DLD1 (cell line): ENCODE measurements around the gene SLC9A5.

Experiments
- in situ Hi-C: cut with HindIII; loops from 2 replicates; pipeline ENCODE4 v1.10.0; 2017; ENCODE audit warnings: low sequenced_read_pairs

The SLC9A5 gene

DNA sequence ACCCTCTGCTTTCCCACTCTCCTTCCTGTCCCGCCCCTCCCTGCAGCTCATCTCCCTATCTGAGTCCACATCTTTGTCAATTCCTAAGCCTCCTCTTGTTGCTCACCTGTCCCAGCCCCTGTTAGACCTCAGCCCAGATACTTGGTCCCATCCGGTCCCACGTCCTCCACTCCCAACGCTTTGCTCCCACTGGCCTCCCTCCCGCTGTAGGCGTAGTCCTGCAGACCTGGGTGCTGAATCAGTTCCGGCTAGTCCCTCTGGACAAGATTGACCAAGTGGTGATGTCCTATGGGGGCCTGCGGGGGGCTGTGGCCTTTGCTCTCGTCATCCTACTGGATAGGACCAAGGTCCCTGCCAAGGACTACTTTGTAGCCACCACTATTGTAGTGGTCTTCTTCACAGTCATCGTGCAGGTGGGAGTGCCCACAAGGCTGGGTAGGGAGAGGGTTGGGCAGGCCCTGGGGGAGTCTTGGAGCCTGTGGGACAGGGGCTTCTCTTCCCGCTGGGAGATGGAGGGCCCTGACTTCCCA, 8.0 kb downstream of the SLC9A5 start:
- in situ Hi-C loops = no loop called here

DNA sequence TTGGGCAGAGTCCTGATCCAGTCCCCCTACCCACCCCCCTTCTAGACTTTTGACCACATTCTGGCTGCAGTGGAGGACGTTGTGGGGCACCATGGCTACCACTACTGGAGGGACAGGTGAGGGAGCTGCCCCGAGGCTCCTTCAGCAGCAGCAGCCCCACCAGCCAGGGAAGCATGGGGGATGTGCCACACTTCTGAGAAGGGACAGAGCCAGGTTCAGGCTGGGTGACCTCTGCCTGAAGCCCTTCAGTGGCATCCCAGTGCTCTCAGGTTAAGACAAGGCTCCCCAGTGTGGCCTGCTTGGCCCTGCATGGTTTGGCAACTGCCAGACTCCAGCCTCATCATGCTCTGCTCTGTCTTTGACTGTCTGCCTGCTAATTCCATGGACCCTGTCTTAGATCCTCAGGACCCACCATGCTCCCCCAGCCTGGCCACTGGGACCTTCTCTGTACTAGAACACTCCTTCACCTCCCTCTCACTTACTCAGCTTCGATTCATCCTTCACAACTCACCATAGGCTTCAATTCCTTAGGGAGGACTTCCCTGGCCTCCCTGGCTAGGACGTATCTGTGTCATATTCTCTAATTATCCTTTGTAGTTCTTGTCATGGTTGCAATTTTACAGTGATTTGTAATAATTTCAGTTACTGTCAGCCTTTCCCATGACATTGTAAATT, 8.8 kb downstream of the SLC9A5 start:
- in situ Hi-C loops = no loop called here

DNA sequence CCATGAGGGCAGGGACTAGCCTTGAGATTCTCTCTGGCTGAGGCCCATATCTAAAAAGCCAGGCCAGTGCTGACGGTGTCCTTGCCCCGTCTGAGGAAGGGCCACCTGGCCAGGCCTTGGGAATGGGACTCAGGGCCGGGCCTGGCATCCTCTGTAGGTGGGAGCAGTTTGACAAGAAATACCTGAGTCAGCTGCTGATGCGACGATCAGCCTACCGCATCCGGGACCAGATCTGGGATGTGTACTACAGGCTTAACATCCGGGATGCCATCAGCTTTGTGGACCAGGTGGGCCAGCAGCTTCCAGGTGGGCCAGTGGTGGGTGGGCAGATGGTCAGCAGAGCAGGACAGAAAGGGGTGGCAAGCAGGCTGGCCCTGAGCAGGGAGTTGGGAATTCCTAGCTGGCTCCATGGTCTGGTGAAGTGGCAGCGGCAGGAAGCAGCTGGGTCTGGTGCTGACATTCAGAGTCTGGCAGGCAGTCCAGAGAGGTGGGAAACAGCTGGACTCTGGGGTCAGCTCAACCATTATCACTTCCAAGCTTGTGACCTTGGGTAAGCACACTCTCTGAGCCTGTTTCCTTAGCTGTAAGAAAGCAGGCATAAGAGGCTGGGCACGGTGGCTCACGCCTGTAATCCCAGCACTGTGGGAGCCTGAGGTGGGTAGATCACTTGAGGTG, 9.5 kb downstream of the SLC9A5 start:
- in situ Hi-C loops = no loop called here

DNA sequence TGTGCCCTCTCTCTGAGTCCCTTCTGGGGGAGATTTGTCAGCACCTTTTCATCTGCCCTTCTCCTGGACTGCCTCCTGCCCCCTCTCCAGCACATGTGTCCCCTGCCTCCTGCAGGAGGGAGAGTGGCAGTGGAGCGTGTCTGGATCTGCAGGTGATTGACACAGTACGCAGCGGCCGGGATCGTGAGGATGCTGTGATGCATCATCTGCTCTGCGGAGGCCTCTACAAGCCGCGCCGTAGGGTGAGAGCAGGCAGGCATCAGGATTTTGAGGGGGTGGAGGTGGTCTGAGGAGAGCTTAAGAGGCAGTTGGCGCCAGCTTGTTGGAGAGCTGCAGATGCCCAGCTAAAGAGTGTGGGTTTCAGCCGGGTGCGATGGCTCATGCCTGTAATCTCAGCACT, 10.9 kb downstream of the SLC9A5 start:
- in situ Hi-C loops = loop anchor here (10.0 kb wide), 1 partner anchor 185 kb away; no protein-coding TSS in a partner anchor

DNA sequence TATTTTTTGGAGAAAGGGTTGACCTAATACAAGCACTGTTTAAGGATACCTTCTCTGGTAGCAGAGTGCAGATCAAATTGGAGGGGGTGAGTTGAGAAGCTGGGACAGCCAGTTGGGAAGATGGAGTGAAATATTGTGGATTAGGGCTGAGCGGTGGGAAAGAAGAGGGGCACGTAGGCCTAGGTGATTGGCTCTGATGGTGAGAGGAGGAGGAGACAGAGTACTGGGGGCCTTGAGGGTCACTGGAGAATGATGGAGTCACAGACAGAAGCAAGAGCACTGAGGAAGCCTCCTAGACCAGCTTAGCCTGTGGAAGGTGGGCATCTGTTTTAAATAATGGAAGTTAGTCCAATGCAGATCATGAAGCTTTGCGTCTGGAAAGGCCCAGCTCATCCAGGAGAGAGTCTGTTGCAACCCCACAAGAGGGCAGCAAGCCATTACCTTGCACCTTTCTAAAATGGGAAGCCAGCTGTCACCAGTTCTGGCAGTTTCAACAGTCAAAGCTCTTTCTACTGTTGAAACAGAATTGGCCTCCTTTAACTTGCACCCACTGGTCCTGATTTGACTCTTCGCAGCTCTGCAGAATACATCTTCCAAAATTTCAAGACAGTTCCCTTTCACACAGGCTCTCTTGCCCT, 11.8 kb downstream of the SLC9A5 start:
- in situ Hi-C loops = loop anchor here (10.0 kb wide), 1 partner anchor 184 kb away; no protein-coding TSS in a partner anchor

DNA sequence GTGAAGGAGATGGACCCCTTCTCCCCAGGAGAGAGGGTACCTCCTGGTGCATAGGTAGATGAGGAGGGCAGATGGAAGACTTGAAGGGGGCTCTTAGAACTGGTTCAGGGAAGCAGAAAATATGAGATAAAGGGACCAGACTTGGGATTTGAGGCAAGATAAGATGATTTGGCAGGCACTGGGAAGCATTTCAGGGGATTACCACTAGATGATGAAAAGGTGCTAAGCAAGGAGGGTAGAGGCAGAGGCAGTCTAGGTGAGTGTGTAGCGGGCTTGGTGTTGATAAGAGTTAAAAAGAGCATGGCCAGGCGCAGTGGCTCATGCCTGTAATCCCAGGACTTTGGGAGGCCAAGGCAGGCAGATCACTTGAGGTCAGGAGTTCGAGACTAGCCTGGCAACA, 14.4 kb downstream of the SLC9A5 start:
- in situ Hi-C loops = loop anchor here (10.0 kb wide), 1 partner anchor 182 kb away; no protein-coding TSS in a partner anchor

DNA sequence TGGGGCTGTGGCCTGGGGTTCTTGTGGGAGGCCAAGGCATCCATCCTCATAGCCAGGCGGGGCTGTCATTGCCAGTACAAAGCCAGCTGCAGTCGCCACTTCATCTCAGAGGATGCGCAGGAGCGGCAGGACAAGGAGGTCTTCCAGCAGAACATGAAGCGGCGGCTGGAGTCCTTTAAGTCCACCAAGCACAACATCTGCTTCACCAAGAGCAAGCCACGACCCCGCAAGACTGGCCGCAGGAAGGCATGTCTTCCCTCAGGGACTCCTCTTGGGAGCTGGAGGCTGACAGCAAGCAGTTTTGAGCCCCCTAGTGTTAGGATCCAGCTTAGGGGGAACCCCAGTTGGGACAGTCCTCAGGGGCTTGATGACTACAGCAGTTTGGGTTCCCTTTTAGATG, 15.5 kb downstream of the SLC9A5 start:
- in situ Hi-C loops = loop anchor here (10.0 kb wide), 1 partner anchor 181 kb away; no protein-coding TSS in a partner anchor

DNA sequence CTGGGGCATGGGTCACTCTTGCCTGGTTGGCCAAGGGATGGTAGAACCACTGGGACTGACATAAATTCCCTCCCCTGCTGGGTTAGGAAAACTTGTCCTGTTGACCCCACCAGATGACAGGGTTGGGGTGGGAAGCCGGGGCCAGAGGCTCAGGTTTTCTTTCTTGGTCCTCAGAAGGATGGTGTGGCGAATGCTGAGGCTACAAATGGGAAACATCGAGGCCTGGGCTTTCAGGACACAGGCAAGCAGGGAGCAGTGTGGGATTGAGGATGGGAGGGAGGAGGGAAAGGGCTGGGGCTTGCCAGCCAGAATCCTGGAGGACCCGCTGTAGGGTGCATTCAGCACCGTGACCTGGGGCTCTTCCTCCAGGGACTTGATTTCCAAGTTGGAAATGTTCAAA, 16.1 kb downstream of the SLC9A5 start:
- in situ Hi-C loops = loop anchor here (10.0 kb wide), 1 partner anchor 180 kb away; no protein-coding TSS in a partner anchor

DNA sequence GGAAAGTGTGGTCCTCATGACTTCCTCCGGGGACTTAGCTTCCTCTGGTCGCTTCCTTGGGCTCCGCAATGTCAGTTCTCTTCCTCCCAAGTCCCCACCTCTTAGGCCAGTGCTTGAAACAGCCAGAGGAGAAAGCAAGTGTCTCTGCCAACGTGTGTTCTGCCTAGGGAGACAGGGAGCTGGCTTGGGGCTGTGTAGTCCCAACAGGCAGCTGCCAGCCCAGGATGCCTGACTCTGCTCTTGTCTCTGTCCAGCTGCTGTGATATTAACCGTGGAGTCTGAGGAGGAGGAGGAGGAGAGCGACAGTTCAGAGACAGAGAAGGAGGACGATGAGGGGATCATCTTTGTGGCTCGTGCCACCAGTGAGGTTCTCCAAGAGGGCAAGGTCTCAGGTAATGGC, 17.1 kb downstream of the SLC9A5 start:
- in situ Hi-C loops = loop anchor here (10.0 kb wide), 1 partner anchor 179 kb away; no protein-coding TSS in a partner anchor

DNA sequence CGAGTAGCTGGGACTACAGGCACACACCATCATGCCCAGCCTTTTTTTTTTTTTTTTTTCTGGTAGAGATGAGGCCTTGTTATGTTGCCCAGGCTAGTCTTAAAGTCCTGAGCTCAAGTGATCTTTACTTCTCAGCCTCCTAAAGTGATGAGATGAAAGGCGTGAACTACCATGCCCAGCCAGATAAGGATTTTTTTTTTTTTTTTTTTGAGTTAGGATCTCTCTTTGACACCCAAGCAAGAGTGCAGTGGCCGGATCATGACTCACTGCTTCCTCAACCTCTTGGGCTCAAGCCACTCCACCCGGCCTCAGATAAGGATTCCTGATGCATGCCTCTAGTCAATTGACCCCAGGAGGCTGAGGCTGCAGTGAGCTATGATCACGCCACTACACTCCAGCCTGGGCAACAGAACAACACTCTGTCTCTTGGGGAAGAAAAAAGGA, 19.4 kb downstream of the SLC9A5 start:
- in situ Hi-C loops = loop anchor here (10.0 kb wide), 1 partner anchor 177 kb away; no protein-coding TSS in a partner anchor

DNA sequence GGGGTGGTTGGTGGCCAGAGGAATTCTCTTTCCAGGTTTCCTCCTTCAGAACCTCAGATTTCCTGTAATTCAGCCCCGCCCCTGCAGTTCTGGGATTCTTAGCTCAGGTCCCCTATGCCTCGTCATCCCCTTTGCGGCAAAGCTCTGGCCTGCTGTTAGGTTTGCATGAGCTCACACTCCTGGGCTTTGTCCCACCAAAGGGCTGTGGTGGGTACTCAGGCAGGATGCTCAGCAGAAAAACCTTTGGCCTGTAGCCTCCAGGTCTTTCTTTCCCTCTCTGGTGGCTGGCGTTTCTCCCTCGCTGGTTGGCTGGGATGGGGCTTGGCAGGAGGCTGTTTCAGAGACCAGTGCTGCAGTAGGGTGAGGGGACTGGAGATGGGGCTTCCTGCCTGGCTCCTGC, 21.0 kb downstream of the SLC9A5 start:
- in situ Hi-C loops = loop anchor here (10.0 kb wide), 1 partner anchor 175 kb away; no protein-coding TSS in a partner anchor

DNA sequence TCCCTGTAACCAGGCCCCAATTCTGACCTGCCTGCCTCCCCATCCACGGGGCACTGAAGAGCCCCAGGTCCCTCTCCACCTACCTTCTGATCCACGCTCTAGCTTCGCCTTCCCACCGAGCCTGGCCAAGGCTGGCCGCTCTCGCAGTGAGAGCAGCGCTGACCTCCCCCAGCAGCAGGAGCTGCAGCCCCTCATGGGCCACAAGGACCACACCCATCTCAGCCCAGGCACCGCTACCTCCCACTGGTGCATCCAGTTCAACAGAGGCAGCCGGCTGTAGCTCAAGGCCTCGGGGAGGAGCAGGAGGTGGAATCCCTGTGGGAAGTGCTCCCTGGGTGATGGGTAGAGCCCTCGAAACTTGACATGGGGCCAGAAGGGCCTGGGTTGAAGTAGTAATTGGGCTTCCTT, 22.2 kb downstream of the SLC9A5 start:
- in situ Hi-C loops = no loop called here

DNA sequence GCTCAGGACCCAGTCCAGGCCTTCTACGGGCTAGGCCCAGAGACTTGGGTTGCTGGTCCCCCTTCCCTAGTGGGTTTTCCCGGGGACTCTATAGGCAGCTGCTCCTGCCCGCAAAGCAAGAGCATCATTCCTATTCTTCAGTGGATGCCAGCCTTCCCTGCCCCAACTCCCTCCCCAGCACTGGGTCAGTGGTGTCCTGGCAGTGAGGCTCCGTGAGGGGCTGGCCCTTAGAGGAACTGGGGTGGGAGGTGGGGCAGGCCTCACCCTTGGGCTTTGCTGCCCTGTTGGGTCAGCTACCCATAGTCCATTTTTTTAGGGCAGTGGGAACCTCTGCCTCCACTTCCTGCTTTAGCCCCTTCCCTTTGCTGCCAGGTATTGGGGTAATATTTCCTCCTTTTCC, 22.7 kb downstream of the SLC9A5 start:
- in situ Hi-C loops = no loop called here

DNA sequence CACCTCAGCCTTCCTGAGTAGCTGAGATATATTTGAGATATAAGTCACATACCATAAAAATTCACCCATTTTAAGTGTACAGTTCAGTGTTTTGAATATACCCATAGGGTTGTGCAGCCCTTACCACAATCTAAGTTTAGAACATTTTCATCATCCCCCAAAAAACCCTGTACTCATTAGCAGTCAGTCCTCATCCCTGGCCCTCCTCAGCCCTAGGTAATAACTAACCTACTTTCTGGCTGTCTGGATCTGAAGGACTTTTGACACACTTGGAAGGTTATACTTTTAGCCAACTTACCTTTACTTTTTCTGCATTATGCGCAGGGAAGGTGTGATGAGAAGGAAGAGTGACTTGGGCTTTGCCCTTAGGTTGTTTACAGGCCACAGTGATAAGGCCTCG, 26.5 kb downstream of the SLC9A5 start:
- in situ Hi-C loops = no loop called here

DNA sequence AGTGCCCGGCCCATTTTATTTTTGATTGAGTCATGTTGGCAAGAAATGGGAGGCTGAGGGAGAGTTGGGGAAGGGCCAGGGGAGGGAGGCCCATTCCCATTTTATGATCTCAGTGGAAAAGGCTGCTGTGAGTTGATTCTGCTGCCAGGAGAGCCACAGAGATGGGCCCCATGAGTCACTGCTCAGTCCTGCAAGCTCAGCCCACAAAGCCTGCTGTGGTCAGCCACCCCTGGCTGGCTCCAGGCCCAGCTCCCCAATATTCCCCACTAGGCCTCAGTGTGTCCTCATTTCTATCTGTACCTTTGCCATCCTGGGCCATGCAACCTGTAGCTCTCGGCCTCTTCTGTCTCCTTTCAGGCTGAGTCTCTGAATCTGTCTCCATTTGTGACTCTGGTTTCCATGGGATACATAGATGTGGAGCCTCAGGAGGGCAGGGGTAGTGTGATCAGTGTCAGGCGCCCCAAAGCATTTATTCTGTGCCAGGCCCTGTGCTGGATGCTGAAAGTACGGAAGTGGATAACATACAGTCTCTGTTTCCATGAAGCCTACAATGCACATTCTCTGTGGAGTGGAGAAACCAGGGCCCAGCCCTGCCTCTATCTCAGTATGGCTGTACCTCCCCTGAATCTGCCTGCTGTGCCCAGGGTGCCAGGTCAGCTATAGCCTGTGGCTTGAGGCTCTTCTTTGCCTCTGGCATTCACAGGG, 28.7 kb downstream of the SLC9A5 start:
- in situ Hi-C loops = no loop called here

DNA sequence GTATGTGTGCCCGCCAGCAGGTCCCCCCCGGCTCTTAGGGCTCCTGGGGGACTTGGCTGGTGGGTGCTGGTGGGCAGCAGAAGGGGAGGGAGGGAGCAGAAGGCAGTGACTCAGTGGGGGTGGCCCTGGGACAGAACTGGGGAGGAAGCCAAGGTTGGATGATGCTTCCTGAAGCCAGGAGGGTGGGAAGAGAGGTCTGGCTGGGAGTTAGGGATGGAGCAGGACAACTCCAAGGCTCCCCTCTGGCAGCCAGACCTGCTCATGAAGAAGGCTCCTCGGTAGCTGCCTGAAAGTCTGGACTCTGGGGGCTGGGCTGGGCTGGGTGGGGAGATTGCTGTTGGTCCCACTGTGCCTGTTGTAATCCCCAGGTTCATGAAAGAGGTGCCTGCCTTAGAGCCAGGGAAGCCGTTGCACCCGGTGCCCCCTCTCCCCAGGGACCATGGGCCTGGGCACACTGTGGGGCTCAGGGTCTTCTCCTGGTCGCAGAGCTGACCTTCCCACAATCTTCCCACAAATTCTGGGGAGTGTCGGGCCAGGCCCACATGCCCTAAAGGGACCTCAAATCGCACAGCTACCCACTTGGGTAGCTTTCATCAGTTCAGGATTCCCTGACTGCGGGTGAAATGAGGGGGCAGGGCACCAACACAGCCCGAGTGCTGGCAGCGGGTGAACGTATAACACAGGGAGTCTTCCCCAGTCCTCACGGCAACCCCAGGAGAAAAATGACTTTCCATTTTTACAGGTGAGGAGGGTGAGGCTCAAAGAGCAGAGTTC, 29.4 kb downstream of the SLC9A5 start:
- in situ Hi-C loops = no loop called here

DNA sequence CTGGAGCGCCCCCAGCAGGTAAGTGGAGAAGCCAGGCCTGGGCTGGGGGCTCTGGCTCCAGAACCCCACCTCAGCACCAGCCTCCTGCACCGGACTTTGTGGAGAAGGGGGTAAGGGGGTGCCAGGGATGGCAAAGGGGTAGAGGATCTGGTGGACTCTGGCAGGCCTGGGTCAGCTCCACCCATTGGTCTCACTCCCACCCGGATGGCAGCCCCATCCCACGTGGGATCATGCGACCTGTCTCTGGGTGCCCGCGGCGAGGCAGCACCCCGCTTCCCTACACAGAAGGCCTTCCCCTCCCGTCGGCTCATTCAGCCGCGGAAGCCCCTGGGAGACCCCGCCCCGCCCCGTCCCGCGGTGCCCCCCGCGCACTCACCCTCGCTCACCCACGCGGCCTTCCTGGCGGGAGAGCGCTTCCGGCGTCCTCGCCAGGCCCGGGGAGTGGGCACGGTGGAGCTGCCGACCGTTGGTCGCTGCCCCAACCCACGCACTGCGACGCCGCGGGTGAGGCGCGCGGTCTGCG, 30.1 kb downstream of the SLC9A5 start:
- in situ Hi-C loops = no loop called here

DNA sequence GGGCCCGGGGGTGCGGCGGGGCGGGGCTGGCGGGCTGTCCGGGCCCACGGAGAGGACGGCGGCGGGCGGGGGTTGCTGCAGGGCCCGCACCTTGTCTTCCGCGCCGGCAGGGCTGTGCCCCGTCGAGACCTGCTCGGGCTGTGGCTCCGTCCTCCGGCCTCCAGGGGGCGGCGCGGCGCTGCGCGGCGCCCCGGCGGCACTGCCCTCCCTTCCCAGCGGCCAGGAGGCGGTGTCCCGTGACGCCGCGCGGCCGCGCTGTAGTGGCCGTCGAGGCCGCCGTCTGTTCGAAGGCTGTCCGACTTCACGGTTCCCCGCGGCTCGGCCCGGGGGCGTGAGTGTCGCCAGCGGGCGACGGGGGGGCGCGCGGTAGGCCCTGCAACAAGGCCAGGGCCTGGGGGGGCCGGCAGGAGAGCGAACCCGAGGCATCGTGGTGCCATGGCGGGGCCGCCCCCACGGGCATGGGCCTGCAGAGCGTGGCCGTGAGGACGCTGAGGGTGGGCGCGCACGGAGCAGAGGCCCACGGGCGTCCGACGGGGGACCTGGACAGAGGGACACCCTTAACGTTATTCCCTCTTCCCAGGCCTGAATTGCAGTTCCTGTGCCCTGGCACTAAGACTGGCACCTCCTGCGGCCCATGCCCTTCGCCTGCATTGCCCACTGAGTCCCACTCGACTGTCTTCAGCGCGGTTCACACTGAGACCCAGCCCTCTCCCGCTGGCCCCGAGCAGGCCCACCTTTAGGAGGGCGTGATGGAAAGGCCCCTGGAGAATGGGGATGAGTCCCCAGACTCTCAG, 30.7 kb downstream of the SLC9A5 start, which contains the start of gene PLEKHG4:
Gene PLEKHG4, plus strand, starts transcription at position 237 of the 794 bp plus-strand sequence. Its CDS starts 513 bp downstream, at position 750.
- in situ Hi-C loops = loop anchor here (5.0 kb wide), 1 partner anchor 88 kb away; no protein-coding TSS in a partner anchor
